WTC11 (cell line): ENCODE data around the gene HSDL2. TPM values are rescaled to one million over a fixed set of nuclear protein-coding genes. Genes with fewer than 3 reads are reported as not detected.
A peak's percentile ranks its signal among the peaks of the same experiment; 100 is the strongest.

ENCODE experiments used
- ATAC-seq: fragments of 200-7000 bp; cut with Tn5 transposase; 2 replicates; pipeline ENCODE4 v1.10.0; 2021; ENCODE audit warnings: mild to moderate bottlenecking, moderate library complexity
- CTCF ChIA-PET: fragments of 300-600 bp; sonication (Branson Sonifier 250); formaldehyde crosslinking; loops from one replicate; lab custom pipeline; 2021; ENCODE audit warnings: antibody characterized with exemption; lab: Charles Lee
- POLR2A ChIA-PET: fragments of 350-600 bp; sonication (Branson Sonifier 250); formaldehyde crosslinking; loops from one replicate; lab custom pipeline; 2021; ENCODE audit warnings: antibody characterized with exemption; lab: Charles Lee
- DNase-seq: peaks from one replicate; pipeline ENCODE4 v3.0.0; 2021; ENCODE audit warnings: low spot score
- H3K27ac Mint-ChIP-seq: 2 replicates; pipeline ENCODE4 v1.8.0; 2021; ENCODE audit warnings: mixed read lengths
- H3K27me3 Mint-ChIP-seq: 2 replicates; pipeline ENCODE4 v1.8.0; 2021; ENCODE audit warnings: low read depth, mild to moderate bottlenecking, moderate library complexity, mixed read lengths
- H3K36me3 Mint-ChIP-seq: 2 replicates; pipeline ENCODE4 v1.8.0; 2021; ENCODE audit warnings: mixed read lengths
- H3K4me1 Mint-ChIP-seq: 2 replicates; pipeline ENCODE4 v1.8.0; 2022; ENCODE audit warnings: mixed read lengths
- H3K4me3 Mint-ChIP-seq: 2 replicates; pipeline ENCODE4 v1.8.0; 2021; ENCODE audit warnings: mild to moderate bottlenecking, moderate library complexity, mixed read lengths
- H3K9me3 Mint-ChIP-seq: 2 replicates; pipeline ENCODE4 v1.8.0; 2021; ENCODE audit warnings: mixed read lengths
- ATF3 ChIP-seq: sonication (generic); formaldehyde crosslinking; conservative IDR thresholded peaks from 2 replicates; pipeline ENCODE4 v1.8.1; 2022; ENCODE audit warnings: mild to moderate bottlenecking, missing genetic modification reagents
- GABPB1 ChIP-seq: sonication (generic); formaldehyde crosslinking; IDR thresholded peaks from 2 replicates; pipeline ENCODE4 v1.8.1; 2023; ENCODE audit warnings: mild to moderate bottlenecking, missing genetic modification reagents
- GRHL2 ChIP-seq: fragments of 250-450 bp; sonication (Bioruptor Pico); IDR thresholded peaks from 2 replicates; pipeline ENCODE4 v1.8.0; 2022; ENCODE audit warnings: mild to moderate bottlenecking, moderate library complexity; ENCODE audit not compliant: insufficient replicate concordance, severe bottlenecking
- HMGA2 ChIP-seq: fragments of 250-450 bp; sonication (Bioruptor Pico); IDR thresholded peaks from 2 replicates; pipeline ENCODE4 v1.4.0; 2021; ENCODE audit warnings: mild to moderate bottlenecking, moderate library complexity
- HMGXB4 ChIP-seq: sonication (generic); formaldehyde crosslinking; IDR thresholded peaks from 2 replicates; pipeline ENCODE4 v1.8.1; 2023; ENCODE audit warnings: mild to moderate bottlenecking, moderate library complexity, missing genetic modification reagents
- KAT7 ChIP-seq: sonication (generic); formaldehyde crosslinking; IDR thresholded peaks from 2 replicates; pipeline ENCODE4 v1.8.1; 2023; ENCODE audit warnings: missing genetic modification reagents, mild to moderate bottlenecking, borderline replicate concordance
- MAX ChIP-seq: sonication (generic); formaldehyde crosslinking; IDR thresholded peaks from 2 replicates; pipeline ENCODE4 v1.8.0; 2022; ENCODE audit warnings: mild to moderate bottlenecking, missing genetic modification reagents
- MXD4 ChIP-seq: fragments of 250-450 bp; sonication (Bioruptor Pico); IDR thresholded peaks from 2 replicates; pipeline ENCODE4 v1.8.0; 2021; ENCODE audit warnings: mild to moderate bottlenecking, moderate library complexity, borderline replicate concordance
- MYBL2 ChIP-seq: sonication (generic); formaldehyde crosslinking; IDR thresholded peaks from 2 replicates; pipeline ENCODE4 v1.8.1; 2023; ENCODE audit warnings: mild to moderate bottlenecking, moderate library complexity, missing genetic modification reagents
- PREB ChIP-seq: sonication (generic); formaldehyde crosslinking; IDR thresholded peaks from 2 replicates; pipeline ENCODE4 v1.8.1; 2022; ENCODE audit warnings: mild to moderate bottlenecking, missing genetic modification reagents, moderate library complexity, borderline replicate concordance
- SMAD4 ChIP-seq: sonication (generic); formaldehyde crosslinking; IDR thresholded peaks from 2 replicates; pipeline ENCODE4 v1.8.0; 2022; ENCODE audit warnings: mild to moderate bottlenecking, missing genetic modification reagents
- SOX15 ChIP-seq: fragments of 250-450 bp; sonication (Bioruptor Pico); IDR thresholded peaks from 2 replicates; pipeline ENCODE4 v1.9.0; 2021; ENCODE audit warnings: mild to moderate bottlenecking
- TEAD1 ChIP-seq: sonication (generic); formaldehyde crosslinking; IDR thresholded peaks from 2 replicates; pipeline ENCODE4 v1.8.0; 2022; ENCODE audit warnings: mild to moderate bottlenecking, missing genetic modification reagents
- ZBTB21 ChIP-seq: sonication (generic); formaldehyde crosslinking; IDR thresholded peaks from 2 replicates; pipeline ENCODE4 v1.8.1; 2023; ENCODE audit warnings: mild to moderate bottlenecking, missing genetic modification reagents, borderline replicate concordance
- ZNF219 ChIP-seq: sonication (generic); formaldehyde crosslinking; IDR thresholded peaks from 2 replicates; pipeline ENCODE4 v1.8.0; 2023; ENCODE audit warnings: missing genetic modification reagents, mild to moderate bottlenecking, borderline replicate concordance
- ZNF416 ChIP-seq: fragments of 250-450 bp; sonication (Bioruptor Pico); IDR thresholded peaks from 2 replicates; pipeline ENCODE4 v1.9.0; 2021; ENCODE audit warnings: mild to moderate bottlenecking, inconsistent platforms
- total RNA-seq: library from RNA; stranded (reverse); gene quantifications from 3 replicates; pipeline ENCODE4 v1.2.3, GENCODE V29; 2021
- TF ChIP-seq, protein P1 (sequence below): sonication (generic); formaldehyde crosslinking; IDR thresholded peaks from 2 replicates; pipeline ENCODE4 v1.8.0; 2022; ENCODE audit warnings: mild to moderate bottlenecking, missing genetic modification reagents
- TF ChIP-seq, protein P2 (sequence below): sonication (generic); formaldehyde crosslinking; IDR thresholded peaks from 2 replicates; pipeline ENCODE4 v1.8.1; 2023; ENCODE audit warnings: mild to moderate bottlenecking, missing genetic modification reagents
- TF ChIP-seq, protein P3 (sequence below): fragments of 250-450 bp; sonication (Bioruptor Pico); IDR thresholded peaks from 2 replicates; pipeline ENCODE4 v1.9.0; 2021; ENCODE audit warnings: mild to moderate bottlenecking
- TF ChIP-seq, protein P4 (sequence below): fragments of 250-450 bp; sonication (Bioruptor Pico); IDR thresholded peaks from 2 replicates; pipeline ENCODE4 v1.9.0; 2021; ENCODE audit warnings: mild to moderate bottlenecking
- TF ChIP-seq, protein P5 (sequence below): fragments of 250-450 bp; sonication (Bioruptor Pico); IDR thresholded peaks from 2 replicates; pipeline ENCODE4 v1.8.0; 2021; ENCODE audit warnings: mild to moderate bottlenecking

Gene HSDL2
- total RNA-seq, 1 experiment from 2014 or later = 13.8 TPM

GRCh38 chr9:112485574-112485973 is 105.7 kb downstream of the HSDL2 start:
- Mint-ChIP-seq H3K36me3 (no peaks in the 10 kb centered on the region), H3K4me3 (peak overlapping the region; percentile 95), H3K9me3 (no peaks in the 10 kb centered on the region), H3K4me1 (peaks cover 36% of the 10 kb centered on the region), H3K27ac (no peak overlapping the region), H3K27me3 (no peaks in the 10 kb centered on the region)
- CTCF ChIA-PET = interaction anchor here (1.1 to 1.6 kb wide), 4 partner anchors 12 to 388 kb away, joined by 3 to 6 read pairs (median 4); no protein-coding TSS in a partner anchor
- POLR2A ChIA-PET = interaction anchor here (0.7 kb wide), 1 partner anchor 198 kb away, joined by 3 read pairs; no protein-coding TSS in a partner anchor
- DNase-seq (no peak), ATAC-seq (no peak)
- TF ChIP-seq, protein P1, sequence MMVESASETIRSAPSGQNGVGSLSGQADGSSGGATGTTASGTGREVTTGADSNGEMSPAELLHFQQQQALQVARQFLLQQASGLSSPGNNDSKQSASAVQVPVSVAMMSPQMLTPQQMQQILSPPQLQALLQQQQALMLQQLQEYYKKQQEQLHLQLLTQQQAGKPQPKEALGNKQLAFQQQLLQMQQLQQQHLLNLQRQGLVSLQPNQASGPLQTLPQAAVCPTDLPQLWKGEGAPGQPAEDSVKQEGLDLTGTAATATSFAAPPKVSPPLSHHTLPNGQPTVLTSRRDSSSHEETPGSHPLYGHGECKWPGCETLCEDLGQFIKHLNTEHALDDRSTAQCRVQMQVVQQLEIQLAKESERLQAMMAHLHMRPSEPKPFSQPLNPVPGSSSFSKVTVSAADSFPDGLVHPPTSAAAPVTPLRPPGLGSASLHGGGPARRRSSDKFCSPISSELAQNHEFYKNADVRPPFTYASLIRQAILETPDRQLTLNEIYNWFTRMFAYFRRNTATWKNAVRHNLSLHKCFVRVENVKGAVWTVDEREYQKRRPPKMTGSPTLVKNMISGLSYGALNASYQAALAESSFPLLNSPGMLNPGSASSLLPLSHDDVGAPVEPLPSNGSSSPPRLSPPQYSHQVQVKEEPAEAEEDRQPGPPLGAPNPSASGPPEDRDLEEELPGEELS (CRISPR knock-in tag) = no peak
- no peak for TF ChIP-seq TEAD1 (CRISPR knock-in tag)
- TF ChIP-seq PREB (CRISPR knock-in tag) = no peak
- no peak for TF ChIP-seq GABPB1
- TF ChIP-seq, protein P2, sequence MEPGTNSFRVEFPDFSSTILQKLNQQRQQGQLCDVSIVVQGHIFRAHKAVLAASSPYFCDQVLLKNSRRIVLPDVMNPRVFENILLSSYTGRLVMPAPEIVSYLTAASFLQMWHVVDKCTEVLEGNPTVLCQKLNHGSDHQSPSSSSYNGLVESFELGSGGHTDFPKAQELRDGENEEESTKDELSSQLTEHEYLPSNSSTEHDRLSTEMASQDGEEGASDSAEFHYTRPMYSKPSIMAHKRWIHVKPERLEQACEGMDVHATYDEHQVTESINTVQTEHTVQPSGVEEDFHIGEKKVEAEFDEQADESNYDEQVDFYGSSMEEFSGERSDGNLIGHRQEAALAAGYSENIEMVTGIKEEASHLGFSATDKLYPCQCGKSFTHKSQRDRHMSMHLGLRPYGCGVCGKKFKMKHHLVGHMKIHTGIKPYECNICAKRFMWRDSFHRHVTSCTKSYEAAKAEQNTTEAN (CRISPR knock-in tag) = no peak
- no peak for TF ChIP-seq KAT7 (CRISPR knock-in tag)
- TF ChIP-seq HMGXB4 (CRISPR knock-in tag) = no peak
- TF ChIP-seq, protein P3, sequence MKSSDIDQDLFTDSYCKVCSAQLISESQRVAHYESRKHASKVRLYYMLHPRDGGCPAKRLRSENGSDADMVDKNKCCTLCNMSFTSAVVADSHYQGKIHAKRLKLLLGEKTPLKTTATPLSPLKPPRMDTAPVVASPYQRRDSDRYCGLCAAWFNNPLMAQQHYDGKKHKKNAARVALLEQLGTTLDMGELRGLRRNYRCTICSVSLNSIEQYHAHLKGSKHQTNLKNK = no peak
- no peak for TF ChIP-seq MXD4 (CRISPR knock-in tag)
- no peak for TF ChIP-seq MYBL2 (CRISPR knock-in tag)
- TF ChIP-seq ZBTB21 = no peak
- TF ChIP-seq MAX (CRISPR knock-in tag) = no peak
- TF ChIP-seq GRHL2 (CRISPR knock-in tag) = no peak

DNA sequence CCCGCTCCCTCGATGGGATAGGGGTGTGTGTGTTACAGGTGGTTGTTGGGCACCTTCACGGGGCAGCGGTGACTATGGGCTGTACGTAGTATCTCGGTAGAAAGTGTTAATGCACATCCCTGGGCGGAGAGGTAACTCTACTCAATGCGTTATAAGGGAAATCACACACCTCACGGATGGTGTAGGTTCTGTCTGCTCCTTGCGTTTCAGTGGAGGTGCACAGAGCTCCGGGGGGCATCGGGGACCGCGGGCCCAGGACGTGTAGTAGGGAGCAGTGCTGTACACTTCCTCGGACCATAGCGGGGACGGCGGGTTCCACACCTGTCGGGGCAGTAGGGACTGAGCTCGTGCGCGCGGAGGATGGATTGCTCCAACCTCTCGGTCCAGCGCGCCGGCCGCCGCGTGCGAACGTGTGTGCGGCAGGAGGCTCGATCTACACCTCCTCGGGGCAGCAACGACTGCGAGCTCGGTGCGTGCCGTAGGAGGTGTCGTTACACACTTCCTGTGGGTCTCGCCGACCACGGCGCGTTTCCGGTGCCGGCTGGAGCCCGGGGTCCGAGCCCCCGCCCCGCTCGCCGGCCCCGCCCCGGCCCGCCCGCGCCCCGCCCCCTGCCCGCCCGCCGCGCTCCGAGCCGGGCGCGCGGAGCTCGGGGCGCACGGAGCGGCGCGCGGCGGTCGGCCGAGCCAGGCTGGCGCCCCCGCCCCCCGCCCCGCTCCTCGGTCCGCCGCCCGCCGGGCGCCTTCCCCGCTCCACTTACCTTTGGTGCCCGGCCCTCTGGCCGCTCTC is 106.5 kb downstream of the HSDL2 start, which contains the start of gene KIAA1958:
Gene KIAA1958, plus strand, starts transcription at position 607 of the 787 bp plus-strand sequence. CDS start 87,254 bp downstream, outside the sequence.
- Mint-ChIP-seq H3K4me3 (peak within 1 kb of the TSS; percentile 95), H3K36me3 (no peaks in the 10 kb centered on the region), H3K9me3 (no peaks in the 10 kb centered on the region), H3K27ac (peak within 1 kb of the TSS; percentile 93), H3K4me1 (peaks cover 44% of the 10 kb centered on the region), H3K27me3 (no peaks in the 10 kb centered on the region)
- peak; percentile 91 for ATAC-seq
- peak; percentile 83 for DNase-seq
- ChIA-PET POLR2A (interaction anchor here (0.5 to 1.2 kb wide), 8 partner anchors 9 to 1888 kb away, joined by 3 to 8 read pairs (median 4); partner anchors contain the start of gene HSDL2), CTCF (interaction anchor here (0.5 to 1.6 kb wide), 6 partner anchors 13 to 1055 kb away, joined by 3 to 4 read pairs (median 3); no protein-coding TSS in a partner anchor)
- no peak for TF ChIP-seq SOX15 (CRISPR knock-in tag)
- TF ChIP-seq ZNF219 (CRISPR knock-in tag) = peak; percentile 83; the same call in 1 of the 2 replicates
- TF ChIP-seq HMGA2 (CRISPR knock-in tag) = no peak
- TF ChIP-seq, protein P4, sequence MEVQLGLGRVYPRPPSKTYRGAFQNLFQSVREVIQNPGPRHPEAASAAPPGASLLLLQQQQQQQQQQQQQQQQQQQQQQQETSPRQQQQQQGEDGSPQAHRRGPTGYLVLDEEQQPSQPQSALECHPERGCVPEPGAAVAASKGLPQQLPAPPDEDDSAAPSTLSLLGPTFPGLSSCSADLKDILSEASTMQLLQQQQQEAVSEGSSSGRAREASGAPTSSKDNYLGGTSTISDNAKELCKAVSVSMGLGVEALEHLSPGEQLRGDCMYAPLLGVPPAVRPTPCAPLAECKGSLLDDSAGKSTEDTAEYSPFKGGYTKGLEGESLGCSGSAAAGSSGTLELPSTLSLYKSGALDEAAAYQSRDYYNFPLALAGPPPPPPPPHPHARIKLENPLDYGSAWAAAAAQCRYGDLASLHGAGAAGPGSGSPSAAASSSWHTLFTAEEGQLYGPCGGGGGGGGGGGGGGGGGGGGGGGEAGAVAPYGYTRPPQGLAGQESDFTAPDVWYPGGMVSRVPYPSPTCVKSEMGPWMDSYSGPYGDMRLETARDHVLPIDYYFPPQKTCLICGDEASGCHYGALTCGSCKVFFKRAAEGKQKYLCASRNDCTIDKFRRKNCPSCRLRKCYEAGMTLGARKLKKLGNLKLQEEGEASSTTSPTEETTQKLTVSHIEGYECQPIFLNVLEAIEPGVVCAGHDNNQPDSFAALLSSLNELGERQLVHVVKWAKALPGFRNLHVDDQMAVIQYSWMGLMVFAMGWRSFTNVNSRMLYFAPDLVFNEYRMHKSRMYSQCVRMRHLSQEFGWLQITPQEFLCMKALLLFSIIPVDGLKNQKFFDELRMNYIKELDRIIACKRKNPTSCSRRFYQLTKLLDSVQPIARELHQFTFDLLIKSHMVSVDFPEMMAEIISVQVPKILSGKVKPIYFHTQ (CRISPR knock-in tag) = no peak
- TF ChIP-seq ATF3 (CRISPR knock-in tag) = no peak
- TF ChIP-seq, protein P5, sequence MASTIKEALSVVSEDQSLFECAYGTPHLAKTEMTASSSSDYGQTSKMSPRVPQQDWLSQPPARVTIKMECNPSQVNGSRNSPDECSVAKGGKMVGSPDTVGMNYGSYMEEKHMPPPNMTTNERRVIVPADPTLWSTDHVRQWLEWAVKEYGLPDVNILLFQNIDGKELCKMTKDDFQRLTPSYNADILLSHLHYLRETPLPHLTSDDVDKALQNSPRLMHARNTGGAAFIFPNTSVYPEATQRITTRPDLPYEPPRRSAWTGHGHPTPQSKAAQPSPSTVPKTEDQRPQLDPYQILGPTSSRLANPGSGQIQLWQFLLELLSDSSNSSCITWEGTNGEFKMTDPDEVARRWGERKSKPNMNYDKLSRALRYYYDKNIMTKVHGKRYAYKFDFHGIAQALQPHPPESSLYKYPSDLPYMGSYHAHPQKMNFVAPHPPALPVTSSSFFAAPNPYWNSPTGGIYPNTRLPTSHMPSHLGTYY = no peak
- peak; percentile 73; the same call in 1 of the 2 replicates for TF ChIP-seq ZNF416 (CRISPR knock-in tag)
- TF ChIP-seq SMAD4 (CRISPR knock-in tag) = no peak
